Activated gamma-delta T cell treated with anti-CD3 and anti-CD28 coated beads, Interleukin-2, amount 50 U/mL, for 16 hours (primary cell): ENCODE measurements around the gene HMG20B.
"Not testable (repeated sequence)": the region's sequence is repeated elsewhere in the genome, so short reads cannot be mapped to it uniquely, and the experiment has no call there.

Source experiments
- DNase-seq: peaks from one replicate; pipeline ENCODE4 v3.0.0-alpha.2; 2020; ENCODE audit warnings: low read depth

Gene HMG20B

DNA sequence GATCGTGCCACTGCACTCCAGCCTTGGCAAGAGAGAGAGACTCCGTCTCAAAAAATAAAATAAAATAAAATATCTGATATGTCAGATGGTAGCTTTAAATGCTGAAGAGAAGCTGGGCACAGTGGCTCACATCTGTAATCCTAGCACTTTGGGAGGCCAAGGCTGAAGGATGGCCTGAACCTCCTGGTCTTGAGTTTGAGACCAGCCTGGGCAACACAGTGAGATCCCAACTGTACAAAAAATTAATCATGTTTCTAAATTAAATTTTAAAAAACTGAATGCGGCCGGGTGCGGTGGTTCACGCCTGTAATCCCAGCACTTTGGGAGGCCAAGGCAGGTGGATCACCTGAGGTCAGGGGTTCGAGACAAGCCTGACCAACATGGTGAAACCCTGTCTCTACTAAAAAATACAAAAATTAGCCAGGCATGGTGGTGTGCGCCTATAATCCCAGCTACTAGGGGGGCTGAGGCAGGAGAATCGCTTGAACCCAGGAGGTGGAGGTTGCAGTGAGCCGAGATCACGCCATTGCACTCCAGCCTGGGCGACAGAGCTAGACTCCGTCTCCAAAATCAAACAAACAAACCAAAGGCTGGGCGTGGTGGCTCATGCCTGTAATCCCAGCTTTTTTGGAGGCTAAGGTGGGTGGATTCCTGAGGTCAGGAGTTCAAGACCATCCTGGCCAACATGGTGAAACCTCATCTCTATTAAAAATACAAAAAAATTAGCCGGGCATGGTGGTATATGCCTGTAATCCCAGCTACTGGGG lies 11.5 kb downstream of the HMG20B start:
- DNase-seq = not testable (repeated sequence)

- DNase-seq = no peak
Observed at GRCh38 chr19:3585301-3586126, 12.8 kb downstream of the HMG20B start, which contains the start of gene GIPC3. GIPC3 (plus strand) TSS chr19:3585478; CDS start chr19:3585598, 120 bp downstream.

GRCh38 chr19:3586127-3586626 lies 13.4 kb downstream of the HMG20B start:
- DNase-seq = peak; percentile 27

GRCh38 chr19:3586707-3587346 lies 14.1 kb downstream of the HMG20B start:
- no peak for DNase-seq

DNA sequence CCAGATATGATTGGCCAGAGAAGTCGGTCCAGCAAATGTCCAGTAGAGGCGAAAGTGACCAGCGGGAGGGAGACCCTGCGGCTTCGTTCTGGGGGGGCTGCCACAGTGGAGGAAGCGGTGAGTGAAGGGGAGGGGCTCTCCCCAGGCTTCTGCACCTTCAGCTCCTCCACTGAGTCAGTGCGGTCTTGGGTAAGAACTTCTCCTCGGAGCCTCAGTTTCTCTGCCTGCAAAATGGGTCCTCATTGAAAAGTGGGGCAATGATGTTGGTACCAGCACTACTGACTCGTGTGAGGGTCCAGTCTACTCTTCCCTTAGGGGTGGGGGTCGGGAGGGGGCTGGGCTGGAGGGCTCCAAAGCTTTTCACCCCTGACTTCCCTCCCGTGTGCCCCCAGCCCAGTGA lies 16.7 kb downstream of the HMG20B start:
- DNase-seq = no peak

DNA sequence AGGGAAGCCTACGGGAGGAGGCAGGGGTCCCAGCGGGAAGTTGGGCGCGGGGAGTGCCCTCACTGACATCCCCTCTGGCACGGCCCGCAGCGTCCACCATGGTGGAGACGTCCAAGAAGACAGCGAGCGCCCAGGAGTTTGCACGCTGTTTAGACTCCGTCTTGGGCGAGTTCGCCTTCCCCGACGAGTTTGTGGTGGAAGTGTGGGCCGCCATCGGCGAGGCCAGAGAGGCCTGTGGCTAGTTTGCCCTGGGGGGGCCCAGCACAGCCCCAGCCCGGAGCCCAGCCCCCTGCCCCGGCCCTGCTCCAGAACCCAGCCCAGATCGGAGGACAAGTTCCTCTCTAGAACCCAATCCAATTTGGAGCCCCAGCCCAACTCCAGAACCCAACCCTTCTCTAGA lies 17.2 kb downstream of the HMG20B start:
- no peak for DNase-seq

GRCh38 chr19:3590991-3591659 lies 18.4 kb downstream of the HMG20B start:
- no peak for DNase-seq

DNA sequence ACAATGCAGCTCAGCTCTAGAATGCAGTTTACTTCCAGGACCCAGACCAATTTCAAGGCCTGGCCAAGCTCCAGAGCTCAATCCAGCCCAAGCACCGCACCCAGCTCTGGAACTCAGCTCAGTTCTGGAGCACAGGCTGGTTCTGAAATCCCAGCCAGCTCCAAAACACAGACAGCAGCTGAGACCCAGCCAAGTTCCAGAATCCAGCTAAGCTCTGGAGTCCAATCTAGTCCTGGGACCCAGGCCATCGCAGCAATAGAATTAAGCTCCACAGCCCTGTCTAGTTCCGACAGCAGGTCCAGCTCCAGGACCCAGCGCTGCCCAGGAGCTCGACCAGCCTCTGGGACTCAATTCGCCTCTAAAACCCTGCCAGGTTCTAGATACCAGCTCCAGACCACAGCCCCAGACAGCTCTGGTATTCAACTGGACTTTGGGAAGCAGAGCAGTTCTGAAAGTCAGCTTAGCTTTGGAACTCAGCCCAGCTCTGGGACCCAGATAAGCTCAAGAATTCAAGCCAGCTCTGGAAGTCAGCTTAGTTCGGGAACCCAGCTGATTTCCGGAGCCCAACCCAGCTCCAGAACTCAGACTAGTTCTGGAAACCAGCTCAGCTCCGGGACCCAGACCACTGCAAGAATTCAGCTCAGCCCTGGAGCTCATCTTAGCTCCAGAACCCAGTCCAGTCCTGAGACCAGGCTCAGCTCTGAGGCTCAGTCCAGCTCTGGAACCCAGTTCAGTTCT lies 19.3 kb downstream of the HMG20B start:
- no peak for DNase-seq

GRCh38 chr19:3593156-3593555 lies 20.4 kb downstream of the HMG20B start:
- no peak for DNase-seq

DNA sequence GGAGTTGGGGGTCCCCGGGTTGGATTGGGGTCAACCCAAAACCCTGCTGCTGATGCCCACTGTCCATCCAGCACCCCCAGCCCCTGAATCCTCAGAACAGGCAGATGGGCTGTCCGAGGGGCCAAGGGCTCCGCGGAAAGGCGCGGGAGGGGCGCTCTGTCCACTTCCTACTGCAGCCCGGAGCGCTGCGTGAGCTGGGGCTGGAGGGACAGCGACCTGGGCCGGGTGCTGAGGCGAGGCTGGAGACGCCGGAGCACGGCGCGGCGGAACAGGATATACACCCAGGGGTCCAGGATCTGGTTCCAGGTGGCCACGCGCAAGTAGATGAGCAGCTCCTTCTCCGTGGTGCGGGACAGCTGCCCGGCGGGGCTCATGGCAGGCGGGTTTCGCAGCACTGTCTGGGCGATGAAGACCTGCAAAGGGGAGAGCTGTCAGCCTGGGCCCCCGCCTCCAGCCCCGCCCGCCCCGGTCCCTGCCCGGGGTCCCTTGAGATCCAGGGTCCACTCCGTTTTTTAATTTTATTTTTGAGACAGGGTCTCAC lies 22.8 kb downstream of the HMG20B start:
- DNase-seq = no peak

- DNase-seq = no peak
Observed at GRCh38 chr19:3599776-3600187, 27.0 kb downstream of the HMG20B start.

- no peak for DNase-seq
Observed at GRCh38 chr19:3601021-3601420, 28.3 kb downstream of the HMG20B start.

GRCh38 chr19:3603121-3603811 lies 30.5 kb downstream of the HMG20B start:
- DNase-seq = no peak

DNA sequence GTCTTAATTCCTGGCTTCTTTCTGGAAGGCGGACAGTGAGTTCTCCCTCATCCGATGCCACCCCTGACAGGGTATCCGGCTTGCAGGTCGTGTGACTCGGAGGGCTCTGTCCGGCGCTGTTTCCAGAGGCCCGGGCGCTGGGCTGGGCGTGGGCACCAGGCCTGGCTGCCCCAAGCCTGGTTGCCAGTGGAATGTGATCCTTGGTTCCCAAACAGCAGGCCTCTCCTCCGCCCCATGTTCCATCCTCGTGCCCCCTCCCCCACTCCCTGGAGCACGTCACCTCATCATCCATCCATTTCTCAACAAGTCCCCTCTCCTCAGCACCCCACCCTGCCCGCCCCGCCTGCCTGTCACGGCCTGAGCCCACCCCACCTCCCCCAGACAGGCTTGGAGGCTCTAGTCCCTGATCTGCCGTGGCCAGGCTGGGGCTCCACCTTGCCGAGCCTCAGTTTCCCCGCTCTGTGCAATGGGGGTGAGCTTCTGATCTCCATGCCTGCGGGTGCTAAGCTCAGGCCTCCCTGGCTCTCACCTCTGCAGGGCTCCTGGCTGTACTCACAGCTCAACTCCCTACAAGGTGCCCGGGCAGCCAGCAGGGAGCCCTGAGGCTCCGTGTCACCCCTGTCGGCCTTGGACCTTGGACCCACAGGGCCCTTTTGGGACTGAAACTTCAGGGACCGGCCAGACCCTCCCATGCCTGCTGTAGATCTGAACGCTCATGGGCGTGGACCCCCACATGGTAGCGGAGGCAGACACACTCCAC lies 31.7 kb downstream of the HMG20B start:
- no peak for DNase-seq

GRCh38 chr19:3604987-3605343 lies 32.2 kb downstream of the HMG20B start:
- no peak for DNase-seq

DNA sequence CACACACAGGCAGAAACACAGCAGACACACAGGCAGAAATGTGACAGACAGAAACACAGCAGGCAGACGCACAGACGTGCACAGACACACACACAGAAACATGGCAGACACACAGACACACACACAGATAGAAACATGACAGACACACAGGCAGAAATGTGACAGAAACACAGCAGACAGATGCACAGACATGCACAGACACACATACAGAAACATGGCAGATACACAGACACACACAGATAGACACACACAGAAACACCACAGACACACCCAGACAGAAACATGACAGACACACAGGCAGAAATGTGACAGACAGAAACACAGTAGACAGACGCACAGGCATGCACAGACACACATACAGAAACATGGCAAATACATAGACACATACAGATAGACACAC lies 32.6 kb downstream of the HMG20B start:
- no peak for DNase-seq

DNA sequence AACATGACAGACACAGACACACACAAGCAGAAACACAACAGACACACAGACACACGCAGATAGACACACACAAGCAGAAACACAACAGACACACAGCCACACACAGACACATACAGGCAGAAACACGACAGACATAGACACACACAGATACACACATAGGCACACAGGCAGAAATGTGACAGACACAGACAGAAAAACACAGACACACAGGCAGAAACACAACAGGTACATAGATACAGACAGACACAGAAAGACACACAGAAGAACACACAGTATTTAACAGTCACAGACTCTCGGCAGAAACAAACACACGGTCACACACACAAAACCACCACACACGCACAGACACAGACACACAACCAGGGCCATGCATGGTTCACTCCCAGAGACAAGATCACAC lies 33.0 kb downstream of the HMG20B start:
- DNase-seq = no peak

GRCh38 chr19:3606174-3606689 lies 33.5 kb downstream of the HMG20B start:
- no peak for DNase-seq

DNA sequence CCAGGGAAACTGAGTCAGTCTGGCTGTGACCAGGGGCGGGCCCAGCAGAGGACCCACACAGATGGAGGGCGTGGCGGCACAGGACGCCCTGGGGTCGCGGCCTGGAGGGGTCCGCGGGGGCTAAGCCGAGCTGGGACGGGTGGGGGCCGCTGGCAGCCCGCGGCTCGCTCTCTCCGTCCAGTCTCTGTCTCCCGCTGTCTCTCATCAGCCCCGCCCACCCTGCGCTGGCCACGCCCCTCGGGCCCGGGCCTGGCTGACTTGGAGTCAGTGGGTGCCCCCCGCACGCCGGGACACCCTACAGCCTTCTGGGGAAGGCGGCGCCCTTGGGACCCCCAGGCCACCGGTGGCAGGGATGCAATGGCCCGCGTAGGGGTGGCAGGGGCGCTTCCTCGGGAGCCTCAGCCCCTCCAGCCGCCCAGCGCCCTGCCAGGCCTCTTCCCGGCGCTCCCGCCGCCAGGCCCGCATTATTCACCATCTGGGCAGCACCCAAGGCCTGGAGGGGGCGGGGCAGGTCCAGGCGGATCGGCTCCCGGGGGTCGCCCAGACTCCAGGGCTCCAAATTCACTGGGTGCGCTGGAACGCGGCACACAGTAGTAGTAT lies 34.0 kb downstream of the HMG20B start, which contains the start of gene TBXA2R:
TSS of gene TBXA2R (minus strand) at position 186 of the 600 bp plus-strand sequence. CDS start 6,241 bp downstream, outside the sequence.
- DNase-seq = peak; percentile 39
